ENCODE results near the gene PNMA3.
"Not testable (repeated sequence)": the region's sequence is repeated elsewhere in the genome, so short reads cannot be mapped to it uniquely, and the experiment has no call there.

GRCh38 chrX:153066402-153066801 is 10.1 kb downstream of the PNMA3 start:
- not testable (repeated sequence) for TF ChIP-seq ZBTB33 (IDR thresholded peaks at IDR 0.05); TAF1 (conservative IDR thresholded peaks at IDR 0.05); ATF3 (IDR thresholded peaks at IDR 0.05); CTCF (IDR thresholded peaks at IDR 0.05; ENCODE audit: low read depth, low read length, missing input control); JUND (IDR thresholded peaks at IDR 0.05); RAD21 (IDR thresholded peaks at IDR 0.05); MAX (IDR thresholded peaks at IDR 0.05); REST (IDR thresholded peaks at IDR 0.05); SP1 (IDR thresholded peaks at IDR 0.05); YY1 (IDR thresholded peaks at IDR 0.05); EGR1 (IDR thresholded peaks at IDR 0.05; ENCODE audit: low read depth in 2 of 2)

Measured in liver (tissue), 3 donors.